EL (cell line): ENCODE results near the gene DOCK10.

Experiments used
- DNase-seq: peaks from one replicate; pipeline ENCODE4 v3.0.0-alpha.2; 2016

The DOCK10 gene

DNA sequence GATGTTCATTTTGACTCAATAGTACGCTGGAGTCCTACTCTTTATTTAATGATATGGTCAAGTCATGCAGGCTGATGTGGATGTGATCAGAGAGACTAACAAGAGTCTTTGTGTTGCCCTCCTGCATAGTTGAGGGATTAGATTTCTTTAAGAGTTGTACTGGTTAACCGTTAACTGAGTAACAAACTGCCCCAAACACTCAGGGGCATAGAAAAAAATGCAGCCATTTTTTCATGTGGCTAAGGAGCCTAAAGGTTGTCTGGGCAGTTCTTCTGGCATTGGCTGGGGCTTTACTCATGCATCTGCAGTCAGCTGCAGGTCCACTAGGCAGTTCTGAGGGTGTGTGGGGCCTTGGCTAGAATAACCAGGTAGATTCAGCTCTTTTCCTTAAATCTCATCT, 32.5 kb downstream of the DOCK10 start:
- DNase-seq: no peak

DNA sequence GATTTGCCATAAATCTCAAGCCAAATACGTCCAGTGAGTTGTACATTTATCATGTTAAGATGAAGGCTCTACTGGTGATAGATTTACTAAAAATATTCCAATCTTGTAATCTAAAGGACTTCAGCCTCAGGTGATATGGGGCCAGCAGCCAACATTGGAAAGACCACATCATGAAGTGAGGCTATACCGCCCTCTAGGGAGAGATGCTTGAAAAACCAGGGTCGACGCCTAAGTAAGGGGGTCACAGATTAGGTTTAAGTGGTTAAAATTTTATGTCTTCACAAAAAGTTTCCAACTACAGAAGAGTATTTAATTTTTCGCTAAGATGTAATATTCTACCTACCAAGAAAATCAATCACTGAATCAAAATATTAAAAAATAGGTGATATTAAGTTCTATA, 33.3 kb downstream of the DOCK10 start:
- no peak for DNase-seq

DNA sequence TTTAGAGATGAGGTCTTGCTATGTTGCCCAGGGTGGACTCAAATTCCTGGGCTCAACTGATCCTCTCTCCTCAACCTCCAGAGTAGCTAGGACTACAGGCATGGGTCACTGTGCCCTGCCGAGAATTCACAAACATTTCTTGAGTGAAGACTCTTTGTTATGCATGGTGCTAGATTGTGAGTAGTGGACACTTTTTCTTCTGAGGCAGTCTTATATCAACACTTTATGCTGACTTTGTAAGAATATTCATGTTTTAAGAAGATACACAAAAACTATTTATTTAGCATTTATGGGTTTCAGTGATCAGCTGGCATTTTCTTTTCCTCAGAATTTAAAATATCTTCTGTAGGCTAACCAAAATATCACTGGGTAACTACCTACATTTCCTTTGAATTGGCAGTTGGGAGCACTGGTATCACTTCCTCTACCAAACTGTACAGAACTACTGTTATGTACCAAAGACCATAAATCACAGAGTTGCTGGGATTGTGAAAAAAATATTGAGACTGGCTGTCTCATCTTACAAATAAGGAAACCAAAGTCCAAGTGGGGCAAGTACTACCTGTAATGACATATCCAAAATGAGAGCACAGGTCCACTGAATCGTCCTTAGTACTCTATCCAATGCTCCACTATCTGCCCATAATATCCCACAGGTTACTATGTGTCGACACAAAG, 34.0 kb downstream of the DOCK10 start:
- no peak for DNase-seq

DNA sequence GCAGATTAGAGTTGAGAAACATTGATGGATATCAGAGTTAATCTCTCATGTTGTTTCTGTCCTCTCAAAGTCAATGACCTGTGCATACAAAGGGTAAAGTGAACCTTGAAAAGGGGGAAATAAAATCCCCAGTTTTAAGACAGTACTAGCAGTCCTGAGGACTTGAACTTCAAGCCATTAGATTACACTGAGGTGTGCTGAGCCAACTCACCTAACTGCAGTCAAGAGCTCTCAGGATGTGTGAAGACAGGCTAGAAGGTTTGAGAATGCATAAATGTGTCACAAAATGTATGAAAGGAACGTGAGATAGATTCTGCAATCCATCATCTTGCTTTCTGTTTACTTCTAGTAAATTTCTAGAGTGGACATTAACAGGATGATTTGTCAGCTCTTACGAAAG, 35.5 kb downstream of the DOCK10 start:
- no peak for DNase-seq

DNA sequence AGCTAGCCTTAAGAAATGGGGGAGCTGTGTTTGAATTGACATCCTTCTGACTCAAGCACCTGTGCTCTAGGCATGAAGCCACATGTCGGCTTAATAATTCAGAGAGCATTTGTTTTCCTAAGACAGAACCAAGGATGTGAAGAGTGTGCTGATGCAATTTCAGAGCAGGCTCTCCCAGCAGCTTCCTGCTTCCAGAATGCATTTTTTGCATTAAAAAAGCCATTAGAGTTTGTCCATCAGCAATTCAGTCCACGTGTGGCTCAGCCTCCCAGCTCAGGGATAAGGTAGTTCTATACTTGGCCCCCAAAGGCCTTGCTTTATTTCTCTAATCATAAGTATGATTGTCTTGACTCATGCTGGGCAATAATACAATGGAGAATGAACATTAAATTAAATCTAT, 37.7 kb downstream of the DOCK10 start:
- DNase-seq: peak; percentile 44

DNA sequence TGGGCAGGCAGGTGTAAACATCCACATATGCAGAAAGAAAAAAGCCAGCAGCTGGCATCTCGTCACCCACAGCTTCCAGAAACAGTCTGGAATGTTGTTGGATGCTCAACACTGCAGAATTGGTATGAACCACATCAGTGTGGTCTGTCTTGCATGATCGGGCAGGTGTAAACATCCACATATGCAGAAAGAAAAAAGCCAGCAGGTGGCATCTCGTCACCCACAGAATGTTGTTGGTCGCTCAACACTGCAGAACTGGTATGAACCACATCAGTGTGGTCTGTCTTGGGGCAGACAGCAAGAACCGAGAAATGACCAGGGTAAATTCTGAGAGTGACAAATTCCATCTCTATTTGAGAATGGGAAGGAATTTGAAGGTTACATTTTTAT, 39.6 kb downstream of the DOCK10 start:
- no peak for DNase-seq

DNA sequence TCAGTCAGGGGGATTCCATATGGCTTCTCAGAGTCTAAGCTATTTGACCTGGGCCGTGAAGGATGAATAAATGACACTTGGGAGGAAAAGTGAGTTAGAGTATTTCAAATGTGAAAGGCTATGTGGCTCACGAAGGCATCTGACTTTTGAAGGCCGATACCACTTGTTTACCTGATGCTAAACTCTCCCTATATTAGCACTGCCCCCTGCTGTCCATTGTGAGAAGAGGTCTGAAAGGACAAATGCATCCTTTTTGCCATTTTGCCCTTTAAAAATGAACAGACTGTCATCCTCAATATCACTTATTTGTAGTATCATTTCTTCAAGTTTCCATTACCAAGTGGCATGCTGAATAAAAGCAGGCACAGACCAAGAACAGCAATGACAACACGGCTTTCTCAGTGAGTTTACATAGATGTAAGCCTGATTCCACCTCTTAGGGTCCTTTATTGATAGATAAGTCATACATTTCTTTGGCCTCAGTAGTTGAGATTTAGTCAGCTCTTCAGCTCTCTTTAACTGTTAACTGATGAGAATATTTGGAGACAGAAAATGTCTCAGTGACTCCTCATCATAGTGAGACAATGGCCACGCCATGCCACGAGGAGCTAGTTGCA, 40.1 kb downstream of the DOCK10 start:
- peak; percentile 63 for DNase-seq

DNA sequence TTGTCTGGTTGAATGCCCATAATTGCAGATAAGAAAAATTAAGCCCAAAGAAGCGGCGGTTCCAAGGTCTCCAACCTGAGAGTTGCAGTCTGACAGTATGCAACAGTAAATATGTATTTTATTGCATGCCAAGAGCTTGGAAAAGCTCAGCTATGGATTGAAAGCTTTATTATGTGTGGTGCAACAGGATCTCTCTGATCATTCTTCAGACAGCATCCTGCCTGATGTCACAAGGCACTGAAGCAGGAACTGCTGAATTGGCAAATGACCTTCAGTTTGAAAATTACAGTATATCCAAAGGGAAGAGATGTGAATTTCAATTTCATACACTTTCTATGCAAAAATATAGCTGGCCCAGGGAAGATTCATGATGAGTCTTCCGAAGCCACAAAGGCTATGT, 42.5 kb downstream of the DOCK10 start:
- DNase-seq: no peak

DNA sequence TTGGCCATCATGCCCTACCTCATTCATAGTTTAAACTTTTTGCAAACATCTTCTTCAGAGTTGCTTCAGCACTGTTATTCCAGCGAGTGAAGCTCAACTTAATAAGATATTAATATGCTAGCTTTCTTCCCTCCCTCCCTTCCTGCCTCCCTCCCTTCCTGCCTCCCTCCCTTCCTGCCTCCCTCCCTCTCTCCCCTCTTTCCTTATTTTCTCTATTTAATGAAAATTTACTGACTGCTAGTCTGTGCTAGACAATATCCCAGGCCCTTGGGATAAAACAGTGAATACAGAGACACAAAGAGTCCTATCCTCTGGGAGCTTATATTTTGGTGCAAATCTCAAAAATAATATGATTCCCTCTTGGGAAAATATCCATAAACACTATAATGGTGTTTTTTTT, 42.9 kb downstream of the DOCK10 start:
- DNase-seq: no peak

DNA sequence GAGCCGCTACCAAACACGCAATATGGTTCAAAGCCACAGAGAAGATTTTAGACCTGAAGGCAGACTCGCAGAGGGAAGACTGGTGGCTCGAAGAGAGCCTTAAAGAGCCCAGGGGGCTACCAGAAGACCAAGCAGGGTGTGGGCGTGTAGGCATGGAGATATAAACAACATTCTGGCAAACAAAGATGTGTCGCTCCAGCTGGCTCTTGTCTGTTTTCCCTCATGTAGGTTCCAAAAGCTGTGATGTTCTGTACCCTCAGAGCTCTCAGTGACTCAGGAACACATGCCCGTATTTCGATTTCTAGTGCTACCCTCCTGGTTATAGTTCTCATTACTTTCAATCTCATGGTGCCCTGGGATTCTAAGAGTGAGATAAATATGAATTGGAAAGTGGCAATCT, 44.5 kb downstream of the DOCK10 start:
- DNase-seq: no peak

DNA sequence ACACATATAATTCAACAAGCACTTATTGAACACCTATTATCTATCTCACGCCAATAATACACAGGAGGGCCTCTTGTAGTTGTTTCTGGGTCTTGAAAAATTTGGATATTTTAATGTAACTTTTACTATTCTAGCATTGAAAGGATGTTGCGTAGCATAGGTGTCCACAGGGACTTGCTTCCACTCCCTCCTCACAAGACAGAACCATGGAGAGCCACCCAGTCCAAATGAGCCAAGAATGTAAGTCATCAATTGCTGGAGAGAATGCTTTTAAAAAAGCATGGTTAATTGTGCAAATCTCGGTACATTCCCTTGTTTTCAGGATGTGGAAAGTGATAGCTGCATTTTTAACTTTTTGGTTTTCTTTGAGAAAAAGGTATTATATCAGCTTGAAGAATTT, 46.8 kb downstream of the DOCK10 start:
- no peak for DNase-seq

DNA sequence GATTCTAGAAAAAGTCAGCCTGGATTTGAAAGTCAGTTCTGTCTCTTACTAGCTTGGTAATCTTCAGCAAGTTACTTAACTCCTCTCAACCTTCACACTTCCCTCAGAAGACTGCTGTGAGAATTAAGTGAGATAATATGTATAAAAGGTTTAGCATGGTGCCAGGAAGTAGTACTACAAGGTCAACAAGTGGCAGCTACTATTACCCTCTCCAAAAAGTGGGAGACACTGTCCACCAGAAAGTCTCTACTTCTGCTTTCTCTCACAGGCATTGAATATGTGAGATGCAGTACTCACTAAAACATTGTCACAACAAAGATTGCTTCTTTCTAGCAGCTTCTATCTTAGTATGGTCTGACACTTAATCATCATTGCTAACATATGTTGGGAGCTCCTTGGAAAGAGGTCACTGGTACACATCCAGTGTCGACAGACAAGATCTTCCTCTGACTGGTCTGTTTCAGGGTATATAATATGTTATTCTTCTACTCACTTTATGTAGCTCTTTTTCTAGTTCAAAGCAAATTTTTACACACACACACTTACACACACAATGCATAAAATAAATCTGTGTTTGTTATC, 47.9 kb downstream of the DOCK10 start:
- no peak for DNase-seq

DNA sequence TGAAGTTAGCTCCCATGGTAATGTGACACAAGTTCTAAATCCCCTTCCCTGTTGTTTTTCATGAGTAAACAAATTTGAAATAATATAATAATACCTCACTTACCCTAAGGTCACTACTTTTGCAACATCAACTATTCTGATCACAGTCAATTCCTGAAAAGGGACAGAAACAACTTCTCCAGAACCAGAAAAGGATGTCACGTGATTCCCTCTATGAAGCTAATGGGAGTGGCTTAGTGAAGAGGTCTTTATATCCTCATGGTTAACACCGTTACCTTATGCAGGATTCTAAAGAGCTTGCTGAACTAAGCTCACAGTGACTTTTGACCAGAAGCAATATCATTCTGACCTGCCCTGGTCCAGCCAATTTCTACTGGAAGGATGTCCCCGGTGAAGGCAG, 51.6 kb downstream of the DOCK10 start:
- DNase-seq: no peak

DNA sequence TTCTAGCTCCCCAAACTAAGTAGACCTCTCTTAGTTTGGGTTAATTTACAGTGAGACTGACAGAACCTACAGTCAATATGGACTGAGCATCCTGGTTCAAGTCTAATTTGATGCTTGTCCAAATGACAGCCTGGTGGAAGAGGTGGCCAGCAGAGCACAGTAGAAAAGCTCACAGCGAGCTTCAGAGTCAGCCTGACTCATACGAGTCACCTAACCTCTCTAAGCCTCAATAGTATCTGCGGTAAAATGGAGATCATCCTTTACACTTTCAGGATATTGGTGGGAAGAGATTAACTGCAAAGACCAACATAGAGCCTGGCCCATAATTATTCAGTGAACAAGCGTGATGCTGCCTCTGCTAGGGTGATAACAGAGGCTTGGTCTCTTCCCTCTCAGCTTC, 54.5 kb downstream of the DOCK10 start:
- peak; percentile 50 for DNase-seq

DNA sequence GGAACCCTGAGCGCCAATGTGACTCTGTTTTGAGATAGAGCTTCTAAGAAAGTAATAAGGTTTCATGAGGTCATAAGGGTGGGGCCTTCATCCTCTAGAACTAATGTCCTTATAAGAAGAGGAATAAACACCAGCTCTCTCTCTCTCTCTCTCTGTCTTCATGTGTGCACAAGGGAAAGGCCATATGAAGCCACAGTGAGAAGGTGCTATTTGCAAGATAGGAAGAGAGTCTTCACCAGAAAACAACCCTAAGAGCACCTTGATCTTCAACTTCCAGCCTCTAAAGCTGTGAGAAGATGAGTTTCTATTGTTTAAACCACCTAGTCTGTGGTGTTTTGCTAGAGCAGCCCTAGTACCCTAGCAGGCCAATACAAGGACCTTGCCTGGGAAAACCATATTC, 55.8 kb downstream of the DOCK10 start:
- DNase-seq: no peak

DNA sequence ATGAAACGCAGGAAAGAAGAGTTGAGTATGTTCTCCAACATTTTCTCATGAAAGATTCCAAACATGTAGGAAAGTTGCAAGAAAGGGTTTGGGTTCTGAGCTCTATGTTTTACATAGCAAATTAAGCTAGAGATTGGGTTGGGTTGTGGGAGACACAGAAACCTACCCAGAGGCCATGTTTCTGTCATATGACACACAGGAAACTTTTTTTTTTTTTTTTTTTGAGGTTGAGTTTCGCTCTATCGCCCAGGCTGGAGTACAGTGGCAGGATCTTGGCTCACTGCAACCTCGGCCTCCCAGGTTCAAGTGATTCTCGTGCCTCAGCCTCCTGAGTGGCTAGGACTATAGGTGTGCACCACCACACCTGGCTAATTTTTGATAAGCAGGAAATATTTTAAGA, 57.6 kb downstream of the DOCK10 start:
- no peak for DNase-seq

DNA sequence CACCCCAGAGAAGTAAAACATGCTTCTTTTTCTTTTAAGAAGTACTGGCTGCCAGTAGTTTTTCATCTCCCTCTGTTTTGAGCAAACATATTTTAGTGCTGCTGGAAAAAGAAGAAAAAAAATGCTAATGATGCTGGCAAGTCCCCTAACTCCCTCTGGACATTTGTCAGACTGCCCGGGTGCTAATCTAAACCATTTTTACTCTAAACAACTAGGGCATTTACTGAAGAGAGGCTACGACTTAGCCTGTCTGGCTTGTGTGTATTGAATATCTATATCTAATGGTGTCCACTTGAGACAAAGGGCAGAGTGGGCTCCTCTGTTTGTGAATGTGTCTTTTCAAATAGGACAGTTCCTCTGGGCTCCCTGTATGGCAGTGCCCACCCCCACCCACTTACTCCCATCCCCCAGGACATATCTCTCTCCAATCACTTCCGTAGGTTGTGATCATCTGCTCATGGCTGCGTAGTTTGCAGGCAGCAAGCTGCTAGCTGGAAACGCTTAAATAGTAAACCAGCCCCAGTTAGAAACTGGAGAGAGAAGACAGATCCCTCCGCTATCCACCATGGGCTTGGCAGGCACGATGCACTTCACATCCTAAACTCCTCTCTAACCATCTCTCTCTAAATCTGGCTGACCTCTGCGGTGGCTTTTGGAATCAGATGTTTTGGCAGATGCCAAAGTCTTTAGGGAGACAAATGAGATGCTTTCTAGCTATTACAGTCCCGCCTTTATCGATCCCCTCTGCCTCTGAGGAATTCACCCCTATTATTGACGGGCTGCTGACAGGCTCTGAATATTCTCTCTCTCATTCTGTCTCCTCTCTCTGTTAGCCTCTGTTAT, 58.3 kb downstream of the DOCK10 start:
- peak; percentile 44 for DNase-seq

DNA sequence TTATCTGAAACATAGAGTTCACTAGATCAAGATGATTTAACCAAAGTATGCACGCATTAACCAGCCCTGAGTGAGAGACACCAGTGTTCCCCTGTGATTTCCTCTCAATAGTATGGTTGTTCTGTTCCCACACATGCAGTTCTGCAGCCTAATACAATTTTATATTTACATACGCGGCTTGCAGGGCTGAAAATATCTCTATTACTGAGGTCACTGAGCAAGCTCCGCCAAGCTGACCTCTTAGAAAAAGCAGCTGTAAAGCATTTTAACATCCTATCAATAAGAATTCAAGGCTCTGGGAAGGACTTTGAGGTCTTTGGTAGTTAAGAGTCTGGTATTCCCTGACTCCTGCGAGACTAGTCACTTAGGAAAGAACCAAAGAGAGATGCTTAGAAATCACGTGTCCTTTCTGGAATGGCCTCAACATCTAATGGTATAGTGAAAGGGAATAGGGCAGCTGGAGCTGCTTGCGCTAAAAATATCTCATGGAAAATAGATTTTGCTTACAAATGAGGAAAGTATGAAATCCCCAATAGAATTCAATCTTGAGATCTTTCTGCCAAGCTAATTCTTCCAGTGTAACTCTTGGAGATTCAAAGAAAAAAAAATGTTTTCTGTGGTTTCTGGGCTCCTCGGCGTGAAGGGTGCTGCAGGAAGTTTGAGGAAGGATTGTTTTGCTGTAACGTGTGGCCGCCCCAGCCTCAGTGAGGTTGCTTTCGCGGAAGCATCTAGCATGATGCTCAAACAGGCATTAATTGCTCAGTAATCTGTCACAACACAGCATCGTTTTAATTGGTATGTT, 59.2 kb downstream of the DOCK10 start:
- peak; percentile 61 for DNase-seq

DNA sequence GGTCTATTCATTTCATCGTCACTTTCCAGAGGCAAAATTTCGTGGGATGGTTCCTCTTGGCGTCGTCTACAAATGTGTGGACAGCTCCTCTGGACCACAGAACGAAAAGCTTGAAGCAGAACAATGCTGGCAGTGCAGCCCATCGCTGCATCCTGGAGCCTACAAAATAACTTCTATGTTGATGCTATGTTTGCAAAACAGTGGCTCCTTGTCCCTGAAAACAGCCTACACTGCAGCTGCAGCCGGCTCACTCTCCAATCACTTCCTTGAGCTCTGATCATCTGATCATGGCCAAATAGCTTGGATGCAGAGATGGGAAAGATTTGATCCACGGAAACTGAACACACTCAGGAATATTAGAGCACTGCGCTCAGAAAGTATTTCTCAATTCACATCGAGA, 60.0 kb downstream of the DOCK10 start:
- no peak for DNase-seq

DNA sequence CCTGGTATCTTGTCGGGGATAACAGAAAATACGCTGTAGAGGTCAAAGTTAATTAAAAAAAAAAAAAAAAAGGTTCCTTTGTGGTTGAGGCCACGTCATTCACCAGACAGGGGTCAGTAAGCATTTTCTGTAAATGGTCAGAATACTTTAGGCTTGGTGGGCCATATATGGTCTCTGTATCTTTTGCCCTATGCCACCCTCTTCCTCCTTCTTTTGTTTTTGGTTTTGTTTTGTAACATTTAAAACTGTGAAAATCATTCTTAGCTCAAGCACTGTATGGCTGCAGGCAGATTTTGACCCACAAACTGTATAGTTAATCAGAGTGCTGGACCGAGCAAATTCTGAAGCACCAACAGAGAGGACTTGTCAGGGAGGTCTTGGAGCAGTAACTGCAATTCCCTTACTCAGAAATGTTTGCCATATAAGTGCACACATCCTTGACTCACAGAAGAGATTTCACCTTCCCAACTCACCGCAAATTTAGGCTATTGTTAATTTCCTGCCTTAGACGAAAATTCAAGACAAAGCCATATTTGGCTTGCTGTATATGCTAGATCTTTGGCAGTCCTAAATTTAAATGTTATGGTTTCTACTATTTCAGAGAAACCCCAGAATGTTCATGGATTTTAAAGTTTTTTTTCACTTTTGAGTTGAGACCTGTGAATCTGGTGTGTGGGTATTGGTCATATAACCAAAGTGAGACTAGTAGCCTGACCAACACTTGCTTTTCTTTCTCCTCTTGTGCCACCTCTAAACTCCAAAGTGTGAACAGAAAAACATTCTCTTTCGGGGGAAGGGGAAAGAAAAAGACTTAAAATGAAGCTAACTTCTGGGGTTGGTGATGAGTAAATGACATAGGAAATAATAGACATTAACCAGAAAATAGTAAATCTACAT, 65.4 kb downstream of the DOCK10 start:
- DNase-seq: no peak

DNA sequence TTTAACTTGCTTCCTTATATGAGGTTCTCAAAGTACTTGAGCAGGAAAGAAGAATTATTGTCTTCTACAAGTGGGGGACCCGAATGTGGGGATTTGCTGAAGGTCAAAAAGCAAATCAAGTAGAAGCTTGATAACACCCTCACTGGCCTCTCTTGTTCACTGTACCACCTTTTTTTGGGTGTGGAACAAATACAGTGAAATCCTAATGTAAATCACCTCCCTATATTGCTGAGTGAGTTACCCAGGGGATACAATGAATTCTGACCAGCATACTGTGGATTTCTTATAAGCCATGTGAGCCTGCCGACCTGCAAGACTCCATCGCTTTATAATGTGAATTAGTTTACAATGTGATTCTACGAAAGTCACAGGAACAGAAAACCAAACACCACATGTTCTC, 66.5 kb downstream of the DOCK10 start:
- DNase-seq: no peak
